NCI-H2171 (cell line): ENCODE results near the gene UMODL1.
"Not testable (repeated sequence)": the region's sequence is repeated elsewhere in the genome, so short reads cannot be mapped to it uniquely, and the experiment has no call there.

ENCODE experiments used
- DNase-seq: peaks from one replicate; lab custom pipeline; 2025; lab: John Stamatoyannopoulos, UW

UMODL1 gene

DNA sequence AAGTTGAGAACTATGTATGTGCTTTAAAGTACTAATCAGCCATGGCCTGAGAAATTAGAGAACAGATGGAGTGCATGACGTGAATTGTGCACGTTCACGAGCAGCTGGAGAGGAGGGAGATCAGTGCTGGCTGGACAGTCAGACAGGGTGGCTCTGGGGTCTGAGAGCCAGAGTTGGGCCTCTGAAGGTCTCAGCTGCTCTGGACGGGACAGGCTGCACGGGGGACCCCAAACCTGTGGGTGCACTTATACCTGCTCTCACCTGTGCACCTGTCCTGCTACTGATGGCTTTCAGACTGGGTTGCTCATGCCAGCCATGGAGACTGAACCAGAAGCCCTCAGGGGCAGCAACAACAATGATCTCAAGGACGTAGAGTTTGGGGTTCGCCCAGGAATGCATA, 43.5 kb downstream of the UMODL1 start:
- DNase-seq, result no peak

DNA sequence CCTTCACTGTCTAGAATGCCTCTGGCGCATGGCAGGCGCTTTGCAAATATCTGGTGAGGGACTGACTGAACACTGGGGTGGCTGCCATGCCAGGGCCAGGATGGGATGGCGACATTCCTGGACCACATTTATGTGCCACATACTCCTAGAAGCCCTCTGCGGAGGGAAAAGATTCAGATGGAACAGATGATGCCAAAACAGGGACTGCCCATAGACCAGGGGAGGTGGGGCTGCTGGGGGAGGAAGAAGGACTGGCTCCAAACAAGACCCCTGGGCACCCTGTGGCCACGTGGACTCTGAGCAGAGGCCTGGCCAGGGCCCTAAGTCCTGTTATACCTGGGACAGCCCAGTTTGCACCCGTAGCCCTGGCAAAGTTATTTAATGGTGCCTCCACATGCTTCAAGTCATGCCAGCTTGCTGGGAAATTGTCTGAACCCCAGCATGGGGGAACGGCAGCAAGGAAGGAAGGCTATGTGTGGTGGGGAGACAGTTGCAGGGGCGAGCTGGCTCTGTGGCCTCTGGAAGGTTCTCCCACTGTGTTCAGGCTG, 44.1 kb downstream of the UMODL1 start:
- no peak for DNase-seq

DNA sequence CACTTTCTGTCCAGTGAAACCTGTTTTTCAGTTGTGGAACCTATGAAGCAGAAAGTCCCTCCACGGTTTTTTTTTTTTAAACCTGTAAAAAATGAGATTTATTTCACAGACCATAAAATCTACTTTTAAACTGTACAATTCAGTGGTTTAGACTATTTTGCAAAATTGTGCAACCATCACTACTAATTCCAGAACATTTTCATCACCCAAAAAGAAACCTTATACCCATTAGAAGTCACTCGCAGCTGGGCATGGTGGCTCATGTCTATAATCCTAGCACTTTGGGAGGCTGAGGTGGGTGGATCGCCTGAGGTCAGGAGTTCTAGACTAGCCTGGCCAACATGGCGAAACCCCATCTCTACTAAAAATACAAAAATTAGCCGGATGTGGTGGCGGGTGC, 45.4 kb downstream of the UMODL1 start:
- DNase-seq, result not testable (repeated sequence)

DNA sequence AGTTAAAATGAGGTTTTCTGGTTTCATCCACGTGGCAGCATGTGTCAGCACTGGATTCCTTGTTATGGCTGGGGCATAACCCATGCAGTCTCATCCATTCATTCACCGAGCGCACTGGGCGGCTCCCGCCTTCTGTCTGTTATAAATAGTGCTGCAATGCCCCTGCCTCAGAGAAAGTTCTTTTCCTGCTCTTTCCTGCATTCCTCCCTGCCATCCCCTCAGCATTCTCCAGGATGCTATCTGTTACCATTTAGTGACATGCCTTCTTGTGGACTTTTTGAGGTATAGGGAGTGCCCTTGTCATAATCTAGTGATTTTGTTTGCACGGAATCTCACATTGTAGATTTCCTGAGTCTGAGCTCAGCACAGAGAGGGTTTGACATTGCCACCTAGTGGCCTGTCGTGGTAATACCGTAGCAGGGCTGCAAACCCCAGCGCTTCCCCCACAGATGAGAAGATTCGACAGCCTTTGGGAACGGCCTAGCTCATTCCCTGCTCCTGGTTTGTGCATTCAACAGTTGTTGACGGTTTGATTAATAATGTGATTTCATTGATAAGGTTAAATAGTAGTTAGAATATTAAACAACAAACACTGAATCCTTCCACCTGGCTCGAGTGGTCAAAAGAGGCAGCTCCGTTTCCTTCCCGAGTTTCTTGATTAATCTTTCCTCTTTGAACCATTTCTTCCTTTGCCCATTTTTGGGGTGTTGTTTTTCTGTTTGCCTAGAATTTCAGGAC, 46.3 kb downstream of the UMODL1 start:
- DNase-seq, result no peak

DNA sequence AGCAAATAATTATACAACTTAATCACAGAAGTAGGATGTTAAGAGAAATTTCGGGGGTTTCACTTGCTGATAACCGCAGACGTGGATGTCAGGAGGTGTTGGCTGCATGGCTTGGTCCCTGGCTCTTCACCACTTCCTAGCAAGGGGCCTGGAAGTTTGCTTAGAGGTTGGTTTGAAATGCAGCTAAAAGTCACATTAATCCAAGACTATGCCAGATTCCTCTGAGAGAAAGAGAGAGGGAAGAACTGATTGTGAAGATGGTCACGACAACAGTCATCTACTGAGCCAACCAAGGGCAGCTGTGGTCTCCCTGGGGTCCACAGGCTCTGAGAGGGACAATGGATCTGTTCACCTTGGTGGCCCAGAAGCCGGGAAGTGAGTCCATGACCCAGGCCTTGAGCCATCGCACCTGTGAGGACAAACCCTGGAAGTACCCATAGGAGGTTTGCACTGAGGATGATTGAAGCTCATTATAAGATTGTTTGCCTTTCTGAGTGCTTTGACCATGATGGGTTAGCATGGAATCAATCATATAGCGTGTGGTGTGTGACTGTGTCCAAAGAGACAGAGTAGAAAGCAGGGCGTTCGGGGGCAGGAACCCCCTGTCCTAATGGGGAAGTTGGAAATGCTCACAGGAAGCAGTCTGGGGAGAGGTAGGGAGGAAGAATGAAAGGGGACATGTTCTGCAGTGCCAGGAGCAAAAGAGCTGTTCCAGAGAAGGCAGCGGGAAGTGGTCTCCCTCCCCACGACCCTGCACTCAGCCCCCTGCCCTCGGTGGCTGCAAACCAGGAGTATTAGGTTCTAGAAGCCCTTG, 47.1 kb downstream of the UMODL1 start:
- DNase-seq, result no peak

DNA sequence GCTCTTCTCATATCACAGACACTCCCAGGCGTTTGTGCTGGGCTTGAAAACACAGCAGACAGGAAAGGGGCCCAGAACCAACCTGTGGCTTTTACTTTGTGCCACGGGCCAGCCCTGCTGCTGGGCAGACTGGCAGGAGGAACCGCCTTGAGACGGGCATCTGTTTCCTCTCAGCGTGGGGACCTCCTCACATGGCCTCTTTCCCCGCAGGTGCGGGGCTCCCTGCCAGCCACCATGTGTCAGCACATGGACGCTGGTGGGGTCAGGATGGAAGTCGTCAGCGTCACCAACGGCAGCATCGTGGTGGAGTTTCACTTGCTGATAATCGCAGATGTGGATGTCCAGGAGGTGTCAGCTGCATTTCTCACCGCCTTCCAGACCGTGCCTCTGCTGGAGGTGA, 47.8 kb downstream of the UMODL1 start:
- no peak for DNase-seq

DNA sequence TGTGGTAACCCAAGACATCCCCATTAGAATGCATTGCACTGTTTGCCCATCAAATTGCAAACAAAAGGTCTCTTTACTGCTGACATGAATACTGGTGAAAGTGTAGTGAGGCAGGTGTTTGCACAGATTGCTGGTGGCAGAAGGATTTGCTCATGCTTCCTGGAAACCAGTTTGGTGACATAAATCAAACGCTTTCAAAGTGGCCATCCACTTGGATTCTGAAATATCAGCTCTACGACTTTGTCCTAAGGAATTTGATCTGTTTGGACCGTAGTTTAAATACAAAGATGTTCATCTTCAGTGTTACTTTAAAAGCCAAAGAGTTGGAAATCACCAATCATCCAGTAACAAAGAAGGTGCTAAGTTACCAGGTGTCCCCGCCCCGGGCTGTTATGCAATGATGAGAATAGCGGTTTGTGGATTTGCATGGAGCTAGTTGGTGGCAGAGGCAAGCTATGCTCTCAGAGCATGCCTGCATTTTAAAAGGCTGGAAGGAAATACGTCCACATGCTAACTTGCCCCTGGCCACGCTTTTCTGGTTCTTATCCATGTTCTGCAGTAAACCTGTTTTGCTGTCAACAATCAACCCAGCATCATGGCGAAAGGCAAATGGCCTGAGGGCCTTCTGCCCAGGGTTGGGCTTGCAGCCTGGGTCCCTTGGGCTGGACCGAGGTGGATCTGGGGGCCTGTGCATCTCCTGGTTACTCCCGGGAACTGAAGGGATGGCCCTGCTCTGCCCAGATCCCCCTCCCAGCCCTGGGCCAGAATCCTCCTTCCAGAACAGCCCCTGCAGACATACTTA, 49.2 kb downstream of the UMODL1 start:
- peak; percentile 50 for DNase-seq

DNA sequence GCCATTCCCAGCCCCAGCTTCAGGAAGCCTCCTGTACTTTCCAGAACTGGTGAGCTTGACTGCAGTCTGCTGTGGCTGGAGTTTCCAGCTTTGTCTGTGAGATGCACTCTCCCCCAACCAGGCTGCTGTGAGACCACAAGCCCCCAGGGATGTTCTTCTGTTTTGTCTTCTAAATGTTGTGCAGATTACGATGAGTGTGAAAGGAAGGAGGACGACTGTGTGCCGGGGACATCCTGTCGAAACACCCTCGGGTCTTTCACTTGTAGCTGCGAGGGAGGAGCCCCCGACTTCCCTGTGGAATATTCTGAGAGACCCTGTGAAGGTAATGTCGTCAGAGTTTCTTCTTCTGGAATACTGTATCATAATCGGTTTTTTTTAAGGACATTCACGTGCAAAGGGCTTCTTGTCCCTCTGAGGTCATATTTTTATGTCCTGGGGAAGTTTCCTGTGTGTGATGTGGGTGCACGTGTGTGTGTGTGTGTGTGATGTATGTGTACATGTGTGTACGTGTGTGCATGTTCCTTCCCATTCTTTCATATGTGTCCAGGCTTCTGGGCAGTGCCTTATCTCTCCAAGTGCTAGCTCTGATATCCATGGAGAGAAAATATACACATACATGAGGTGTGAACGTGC, 49.9 kb downstream of the UMODL1 start:
- DNase-seq, result no peak

DNA sequence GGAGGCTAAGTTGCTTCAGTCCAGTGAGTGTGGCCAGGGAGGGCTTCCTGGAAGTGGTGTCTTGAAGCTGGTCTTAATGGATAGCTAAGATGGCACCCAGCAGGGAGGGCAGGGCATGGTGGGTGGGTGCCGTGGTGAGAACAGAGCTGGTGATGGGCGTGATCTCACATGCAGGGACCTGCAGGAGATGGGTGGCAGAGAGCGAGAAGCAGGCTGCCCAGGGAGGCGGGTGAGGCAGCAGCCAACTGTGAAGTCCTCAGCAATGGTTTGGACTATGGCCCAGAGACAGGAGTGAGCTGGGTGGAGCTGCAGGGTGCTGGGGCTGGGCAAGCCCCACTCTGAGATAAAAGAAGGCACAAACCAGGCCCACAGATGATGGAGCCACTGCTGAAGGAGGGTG, 50.7 kb downstream of the UMODL1 start:
- no peak for DNase-seq

DNA sequence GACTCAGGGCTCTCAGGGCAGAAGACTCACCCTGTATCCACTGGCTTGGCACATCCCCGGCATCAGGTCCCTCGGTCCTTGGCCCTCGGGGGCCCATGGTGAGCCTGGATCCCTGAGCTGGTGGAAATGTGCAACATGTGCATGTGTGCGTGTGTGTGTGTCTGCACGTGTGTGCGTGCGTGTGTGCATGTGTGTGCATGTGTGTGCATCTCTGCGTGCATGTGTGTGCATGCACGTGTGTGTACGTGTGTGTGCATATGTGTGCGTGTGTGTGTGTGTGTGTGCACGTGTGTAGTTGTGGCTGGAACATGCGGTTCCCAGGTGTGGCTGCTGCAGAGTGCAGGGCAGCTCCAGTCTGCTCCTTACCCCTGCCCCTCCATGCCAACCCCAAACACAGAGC, 51.3 kb downstream of the UMODL1 start:
- DNase-seq, result no peak

DNA sequence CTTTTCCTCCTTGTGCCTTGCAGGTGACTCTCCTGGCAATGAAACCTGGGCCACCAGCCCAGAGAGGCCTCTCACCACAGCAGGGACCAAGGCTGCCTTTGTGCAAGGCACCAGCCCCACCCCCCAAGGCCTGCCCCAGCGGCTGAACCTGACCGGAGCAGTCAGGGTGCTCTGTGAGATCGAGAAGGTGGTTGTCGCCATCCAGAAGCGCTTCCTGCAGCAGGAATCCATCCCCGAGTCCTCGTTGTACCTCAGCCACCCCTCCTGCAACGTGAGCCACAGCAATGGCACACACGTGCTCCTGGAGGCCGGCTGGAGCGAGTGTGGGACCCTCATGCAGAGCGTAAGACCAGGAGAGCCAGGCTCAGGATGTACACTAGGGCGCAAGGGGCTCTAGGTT, 51.7 kb downstream of the UMODL1 start:
- no peak for DNase-seq

DNA sequence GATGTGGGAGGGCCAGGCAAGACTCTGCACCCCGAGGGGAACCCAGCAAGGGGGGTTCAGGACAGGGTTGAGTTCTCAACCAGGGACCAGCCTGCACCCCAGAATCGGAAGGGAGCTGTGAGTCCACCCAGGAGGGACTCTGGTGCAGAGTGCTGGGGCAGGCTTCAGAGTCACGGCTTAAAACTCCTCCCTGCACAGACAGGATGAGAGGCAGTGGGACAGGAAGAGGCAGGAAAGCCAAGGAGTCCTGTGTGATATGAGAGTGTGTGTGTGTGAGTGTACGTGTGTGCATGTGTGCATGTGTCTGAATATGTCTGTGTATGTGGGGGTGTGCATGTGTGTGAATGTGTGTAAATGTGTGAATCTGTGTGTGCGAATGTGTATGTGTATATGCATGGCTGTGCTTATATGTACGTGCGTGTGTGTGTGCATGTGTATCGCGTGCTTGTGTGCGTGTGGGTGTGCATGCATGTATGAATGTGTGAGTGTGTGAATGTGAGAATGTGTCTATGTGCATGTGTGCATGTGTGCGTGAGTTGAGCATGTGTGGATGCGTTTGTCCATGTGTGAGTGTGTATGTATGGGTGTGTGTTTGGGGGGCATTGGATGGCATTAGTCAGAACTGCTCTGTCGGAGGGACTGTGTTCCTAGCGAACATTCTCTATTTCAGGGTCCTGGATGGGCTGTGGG, 52.2 kb downstream of the UMODL1 start:
- no peak for DNase-seq

DNA sequence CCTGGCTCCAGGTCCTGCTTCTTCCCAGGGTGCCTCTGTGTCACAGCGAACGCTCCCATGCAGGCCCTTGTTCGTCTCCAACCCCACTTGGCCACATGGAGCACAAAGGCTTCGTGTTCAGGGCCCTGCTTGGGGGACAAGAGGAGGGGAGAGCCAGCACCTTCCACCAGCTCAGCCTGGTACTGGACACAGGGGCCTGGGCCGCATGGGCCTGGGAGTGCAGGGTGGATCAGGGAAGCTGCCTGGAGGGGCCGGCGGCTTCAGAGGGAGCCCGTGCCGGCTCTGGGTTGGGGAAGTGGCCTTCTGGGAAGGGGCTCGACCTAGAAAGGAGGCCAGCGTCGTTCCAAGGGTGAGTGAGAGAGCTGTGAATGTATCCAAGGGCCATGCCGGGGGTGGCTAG, 53.0 kb downstream of the UMODL1 start:
- no peak for DNase-seq

DNA sequence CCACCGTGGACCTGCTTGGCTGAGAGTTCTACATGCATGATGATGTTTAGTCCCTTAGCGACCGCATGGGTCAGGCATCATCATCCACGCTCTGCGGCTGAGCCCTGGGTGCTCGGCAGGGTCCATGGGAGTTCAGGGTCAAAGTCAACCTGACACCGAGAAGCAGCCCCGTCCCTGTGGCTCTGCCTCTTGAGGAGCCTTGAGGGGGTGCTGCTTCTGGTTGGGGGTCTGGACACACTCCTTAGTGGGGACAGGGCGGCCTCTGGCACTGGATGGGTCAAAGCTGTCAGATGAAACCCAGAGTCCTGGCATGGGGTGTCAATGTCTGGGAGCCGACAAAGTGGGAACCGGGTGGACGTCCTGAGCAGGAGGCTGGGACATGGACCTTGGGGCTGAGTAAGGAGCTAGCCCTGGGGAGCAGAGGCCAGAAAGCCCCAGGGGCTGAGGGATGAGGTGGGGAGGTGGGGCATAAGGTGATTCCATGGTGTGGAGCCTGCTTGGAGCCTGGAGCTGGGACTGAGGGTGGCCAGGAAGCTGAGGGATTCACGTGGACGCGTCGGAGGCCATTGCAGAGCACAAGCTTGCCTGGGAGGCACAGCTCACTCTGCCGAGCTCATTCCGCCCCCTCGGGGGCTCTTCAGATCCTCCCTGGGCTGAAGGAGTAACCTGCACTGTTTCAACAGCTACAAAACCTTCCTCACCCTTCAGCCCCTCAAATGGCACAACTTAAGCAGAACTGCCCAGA, 53.9 kb downstream of the UMODL1 start:
- no peak for DNase-seq

DNA sequence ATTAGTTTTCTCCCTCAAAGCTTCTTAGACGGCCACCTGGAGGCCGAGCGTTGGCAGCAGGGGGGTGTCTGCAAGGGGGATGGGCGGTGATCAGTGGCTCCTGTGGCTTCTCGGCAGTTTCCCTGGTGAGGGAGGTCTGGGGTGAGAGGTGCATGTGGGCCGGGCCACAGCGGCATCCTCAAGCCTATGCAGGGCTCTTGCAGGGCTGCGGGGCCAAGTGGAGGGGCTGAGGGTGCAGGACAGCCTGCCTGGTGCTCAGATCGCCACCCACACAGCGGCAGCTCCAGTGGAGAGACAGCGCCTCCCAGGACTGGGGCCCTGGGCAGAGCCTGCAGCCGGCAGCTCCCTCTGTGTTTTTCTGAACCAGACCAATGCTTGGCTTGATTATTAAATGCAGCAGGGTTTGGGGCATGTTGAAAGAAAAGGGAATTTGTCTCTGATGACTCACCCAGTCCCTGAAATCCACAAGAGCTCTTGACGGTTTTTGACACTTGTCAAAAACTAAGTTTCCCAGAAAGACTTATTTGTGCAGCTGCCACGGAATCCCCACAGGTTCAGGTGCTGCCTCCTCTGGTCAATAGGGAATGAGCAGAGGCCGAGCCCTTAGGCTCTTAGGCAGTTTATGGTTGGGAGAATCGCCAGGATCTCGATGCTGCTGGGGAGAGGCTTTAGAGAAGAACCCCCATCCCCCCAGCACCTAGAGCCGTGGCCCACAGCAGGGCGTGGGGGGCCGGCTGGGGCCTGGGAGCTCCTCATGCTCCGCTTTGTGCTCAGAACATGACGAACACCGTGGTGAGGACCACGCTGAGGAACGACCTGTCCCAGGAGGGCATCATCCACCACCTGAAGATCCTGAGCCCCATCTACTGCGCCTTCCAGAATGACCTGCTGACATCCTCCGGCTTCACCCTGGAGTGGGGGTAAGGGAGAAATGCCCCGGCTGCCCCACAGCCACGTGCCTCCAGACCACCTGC, 54.7 kb downstream of the UMODL1 start:
- DNase-seq, result no peak

DNA sequence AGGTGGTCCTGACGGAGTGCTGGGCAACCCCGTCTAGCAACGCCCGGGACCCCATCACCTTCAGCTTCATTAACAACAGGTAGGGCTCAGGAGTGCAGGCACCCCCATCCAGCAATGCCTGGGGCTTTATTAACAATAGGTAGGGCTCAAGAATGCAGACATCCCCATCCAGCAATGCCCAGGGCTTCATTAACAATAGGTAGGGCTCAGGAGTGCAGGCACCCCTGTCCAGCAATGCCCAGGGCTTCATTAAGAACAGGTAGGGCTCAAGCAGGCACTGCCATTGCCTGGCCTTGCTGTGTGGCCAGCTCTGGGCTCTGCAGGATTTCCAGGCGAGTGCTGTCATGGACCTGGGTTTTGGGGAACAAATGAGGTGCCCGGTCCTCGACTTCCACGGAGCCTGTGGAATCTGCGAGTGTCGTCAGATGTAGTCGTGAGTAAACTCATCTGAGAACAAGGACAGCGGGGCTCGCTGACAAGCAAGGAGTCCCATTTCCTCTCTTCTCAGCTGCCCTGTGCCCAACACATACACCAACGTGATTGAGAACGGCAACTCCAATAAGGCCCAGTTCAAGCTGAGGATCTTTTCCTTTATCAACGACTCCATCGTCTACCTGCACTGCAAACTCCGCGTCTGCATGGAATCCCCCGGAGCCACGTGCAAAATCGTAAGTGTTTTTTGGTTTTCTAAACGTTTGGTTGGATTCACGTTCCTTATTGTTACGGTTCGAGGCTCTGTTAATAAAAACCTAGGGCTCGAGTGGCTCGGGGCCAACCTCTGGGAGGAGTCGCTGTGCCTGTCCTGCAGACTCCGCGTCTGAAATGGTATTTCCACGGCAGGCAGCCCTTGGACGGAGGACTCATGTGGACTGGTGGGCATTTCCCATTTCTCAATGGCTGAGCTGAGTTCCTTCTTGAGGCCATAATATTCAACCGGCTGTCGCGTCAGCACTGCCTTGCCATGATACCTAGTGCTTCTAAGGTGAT, 56.3 kb downstream of the UMODL1 start:
- no peak for DNase-seq

DNA sequence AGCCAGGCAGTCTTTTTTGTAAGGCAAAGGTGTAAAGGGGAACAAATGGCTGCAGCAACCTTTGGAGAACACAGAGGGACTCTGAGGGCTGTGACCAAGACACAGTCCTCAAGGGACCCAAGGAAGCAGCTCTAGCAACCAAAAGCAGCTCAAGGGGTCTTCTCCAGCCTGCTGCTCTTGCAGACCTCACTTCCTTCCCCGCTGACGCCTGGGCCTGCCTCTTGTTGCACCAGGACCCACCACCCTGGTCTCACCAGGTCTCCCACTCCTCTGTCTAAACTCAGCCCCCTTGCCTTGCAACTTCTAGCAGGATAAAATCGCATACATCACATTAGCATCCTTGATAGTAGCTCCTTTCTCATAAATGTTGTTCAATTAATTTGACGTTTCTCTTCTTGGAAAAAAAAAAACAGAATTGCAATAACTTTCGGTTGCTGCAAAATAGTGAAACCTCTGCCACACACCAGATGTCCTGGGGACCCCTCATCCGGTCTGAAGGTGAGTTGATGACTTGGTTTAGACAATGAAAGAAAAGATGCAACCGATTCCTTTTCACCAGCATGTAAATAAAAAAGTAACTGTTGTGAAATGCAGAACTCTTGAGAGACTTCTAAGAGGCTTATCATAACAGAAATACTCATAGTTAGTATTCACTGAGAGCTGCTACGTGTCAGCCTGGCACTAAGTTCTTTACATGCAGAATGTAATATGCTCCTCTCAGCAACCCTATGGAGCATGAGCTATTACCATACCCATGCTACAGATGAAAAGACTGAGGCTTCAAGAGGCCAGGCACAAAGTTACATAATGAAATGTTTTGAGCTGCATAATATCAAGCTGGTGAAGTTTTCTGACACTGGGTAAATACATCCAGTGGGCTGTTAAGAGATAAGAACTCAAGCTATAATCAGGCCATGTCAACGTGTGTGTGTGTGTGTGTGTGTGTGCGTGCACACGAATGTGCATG, 58.5 kb downstream of the UMODL1 start:
- DNase-seq, result no peak
